ENCODE results near the gene AKAP11.

The AKAP11 gene

DNA sequence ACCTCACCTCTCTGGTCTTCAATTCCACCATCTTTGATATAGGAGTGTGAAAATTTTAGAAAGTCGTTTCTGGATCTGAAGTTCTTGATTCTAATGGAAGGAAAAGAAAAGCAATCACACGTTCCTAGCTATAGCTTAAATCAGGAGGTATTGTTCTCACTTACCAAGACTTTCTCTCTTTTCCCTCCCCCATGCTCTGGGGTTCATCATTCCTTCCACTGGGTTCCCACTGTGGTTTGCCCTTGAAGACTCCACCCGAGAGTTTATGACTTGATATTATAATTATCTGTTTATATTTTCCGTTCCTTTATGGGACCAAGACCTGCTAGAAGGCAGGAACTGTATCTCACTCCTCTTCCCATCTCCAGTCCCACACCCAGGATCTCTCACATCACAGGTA, 76.6 kb downstream of the AKAP11 start:
- no peak for DNase-seq

- DNase-seq: no peak
Observed at GRCh38 chr13:42350141-42350540, 78.2 kb downstream of the AKAP11 start.

DNA sequence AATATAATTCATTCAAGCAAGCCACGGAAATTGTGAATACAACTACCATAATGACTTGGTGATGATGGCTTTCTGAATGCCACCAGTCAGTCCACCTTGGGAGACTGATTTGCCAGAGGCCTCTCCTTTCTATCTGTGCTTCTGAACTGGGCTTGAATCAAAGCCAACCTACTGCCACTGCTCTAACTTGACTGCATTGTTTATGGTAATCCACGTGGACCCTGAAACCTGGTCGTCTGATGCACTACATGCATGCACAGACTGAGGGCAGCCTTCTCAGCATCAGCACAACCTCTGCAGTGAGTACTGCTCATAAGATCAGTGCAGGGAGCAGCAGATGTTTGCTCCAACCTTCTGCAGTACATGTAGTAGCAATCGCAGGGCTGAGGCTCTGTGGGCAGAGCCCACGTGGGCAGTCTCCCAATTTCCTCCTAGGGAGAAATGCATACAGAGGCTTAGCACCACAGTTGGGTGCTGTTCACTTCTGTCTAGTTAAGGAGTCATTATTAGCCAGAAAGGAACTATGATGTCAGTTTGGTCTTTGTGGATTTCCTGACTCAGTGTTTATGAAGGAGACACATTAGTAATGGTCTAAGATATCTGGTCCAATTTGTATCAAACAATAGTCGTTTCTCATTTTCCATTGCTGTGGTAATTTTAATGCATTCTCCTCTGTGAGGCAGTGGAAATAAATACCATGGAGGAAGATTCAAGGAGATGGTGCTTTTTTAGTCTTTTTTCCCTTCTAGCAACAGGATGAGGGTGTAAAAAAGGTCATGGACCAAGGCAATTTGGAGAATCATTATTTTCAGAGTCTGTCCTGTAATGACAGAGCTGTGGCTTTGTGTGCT, 82.5 kb downstream of the AKAP11 start:
- DNase-seq: no peak

DNA sequence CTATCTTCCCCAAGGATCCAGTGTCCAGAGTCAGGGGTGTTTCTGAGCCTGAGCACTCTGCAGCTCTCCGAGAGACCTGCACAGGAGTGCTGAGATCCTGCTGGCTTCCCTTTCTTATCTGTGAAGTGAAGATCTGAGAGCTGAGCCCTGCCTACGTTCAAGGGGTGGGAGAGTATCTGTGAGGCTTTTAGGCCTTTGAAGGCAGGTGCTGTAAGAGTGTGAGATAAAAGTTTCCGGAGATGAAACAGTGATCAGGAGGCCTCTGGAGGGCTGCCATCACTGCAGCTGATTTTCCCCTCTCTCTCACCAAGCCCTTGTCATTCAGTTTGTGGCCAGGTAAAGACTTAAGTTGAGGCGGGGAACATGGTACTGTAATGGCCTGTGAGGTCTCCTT, 83.1 kb downstream of the AKAP11 start:
- DNase-seq: no peak

- DNase-seq: no peak
Observed at GRCh38 chr13:42355491-42356183, 83.7 kb downstream of the AKAP11 start.

DNA sequence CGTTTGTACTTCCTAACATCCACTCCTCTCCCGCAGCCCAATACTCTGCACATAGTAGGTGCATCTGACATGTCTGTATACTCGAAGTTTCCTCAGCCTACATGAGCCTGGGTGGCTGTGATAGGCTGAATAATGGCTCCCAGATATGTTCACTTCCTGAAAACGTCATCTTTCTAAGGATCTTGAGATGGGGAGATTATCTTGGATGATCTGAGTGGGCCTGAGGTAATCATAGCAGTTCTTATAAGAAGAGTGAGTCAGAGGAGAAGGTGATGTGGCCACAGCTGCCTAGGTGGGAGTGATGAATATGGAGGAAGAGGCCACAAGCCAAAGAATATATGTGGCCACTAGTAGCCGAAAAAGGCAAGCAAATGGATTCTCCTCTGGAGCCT, 84.2 kb downstream of the AKAP11 start:
- no peak for DNase-seq

DNA sequence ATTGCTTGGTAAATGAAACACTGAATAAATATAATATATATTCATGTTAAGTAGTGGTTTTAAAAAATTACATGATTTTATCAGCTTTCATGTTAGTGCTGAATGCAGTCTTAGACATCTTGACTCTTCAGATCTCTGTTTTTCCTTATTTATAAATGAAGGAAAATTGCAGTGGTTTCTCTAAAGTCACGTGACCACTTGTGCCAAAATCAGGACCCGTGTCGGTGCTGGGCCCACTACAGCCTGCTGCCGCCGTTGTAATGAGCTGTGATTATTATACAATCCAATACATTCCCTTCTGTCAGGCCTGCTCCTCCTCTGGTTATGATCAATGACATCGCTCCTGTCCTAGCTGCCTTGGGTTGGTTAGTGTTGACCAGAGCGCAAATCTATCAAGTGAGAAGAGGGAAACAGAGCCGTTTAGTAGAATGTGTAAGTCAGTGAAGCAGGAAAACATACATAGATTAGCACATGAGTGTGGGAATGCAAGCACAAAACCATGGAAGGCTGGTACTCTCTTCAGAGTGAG, 88.2 kb downstream of the AKAP11 start:
- no peak for DNase-seq

DNA sequence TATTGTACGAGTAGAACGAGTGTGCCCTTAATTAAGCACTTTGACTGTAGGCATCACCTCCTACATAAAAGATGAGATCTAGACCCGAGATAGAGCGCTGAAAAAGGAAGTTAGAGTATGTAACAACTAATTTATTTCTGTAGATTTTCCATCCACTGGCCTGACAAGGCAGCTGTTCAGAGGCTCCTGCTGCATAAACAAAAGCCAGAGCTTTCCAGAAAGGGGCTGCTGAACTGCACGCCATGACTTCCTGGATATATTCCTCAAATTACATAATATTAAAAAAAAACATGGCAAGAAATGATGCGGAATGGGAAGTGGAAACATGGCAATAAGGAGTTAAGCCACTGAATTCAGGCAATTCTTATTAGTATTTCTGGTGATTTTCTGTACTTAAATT, 89.7 kb downstream of the AKAP11 start:
- no peak for DNase-seq

- DNase-seq: no peak
Observed at GRCh38 chr13:42363941-42364612, 92.1 kb downstream of the AKAP11 start.

DNA sequence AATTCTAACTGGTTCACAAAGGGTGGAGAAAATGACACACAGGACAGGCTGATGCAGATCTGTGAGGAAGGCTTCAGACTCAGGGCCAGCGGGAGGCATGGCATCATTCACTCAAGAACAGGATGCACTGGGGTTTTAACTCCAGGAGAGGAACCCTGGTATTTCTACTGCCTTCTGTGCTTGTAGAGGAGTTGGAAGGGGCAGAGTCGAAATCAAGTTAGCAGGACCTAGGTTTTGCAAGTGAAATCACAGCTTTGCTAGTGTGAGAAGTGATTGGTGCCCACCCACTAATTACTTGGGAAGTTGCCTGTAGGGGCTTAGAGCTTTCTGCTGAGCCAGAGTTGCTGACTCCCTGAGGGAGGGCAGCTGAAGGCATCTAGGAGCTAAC, 92.7 kb downstream of the AKAP11 start:
- DNase-seq: no peak

- no peak for DNase-seq
Observed at GRCh38 chr13:42367831-42368230, 95.9 kb downstream of the AKAP11 start.

DNA sequence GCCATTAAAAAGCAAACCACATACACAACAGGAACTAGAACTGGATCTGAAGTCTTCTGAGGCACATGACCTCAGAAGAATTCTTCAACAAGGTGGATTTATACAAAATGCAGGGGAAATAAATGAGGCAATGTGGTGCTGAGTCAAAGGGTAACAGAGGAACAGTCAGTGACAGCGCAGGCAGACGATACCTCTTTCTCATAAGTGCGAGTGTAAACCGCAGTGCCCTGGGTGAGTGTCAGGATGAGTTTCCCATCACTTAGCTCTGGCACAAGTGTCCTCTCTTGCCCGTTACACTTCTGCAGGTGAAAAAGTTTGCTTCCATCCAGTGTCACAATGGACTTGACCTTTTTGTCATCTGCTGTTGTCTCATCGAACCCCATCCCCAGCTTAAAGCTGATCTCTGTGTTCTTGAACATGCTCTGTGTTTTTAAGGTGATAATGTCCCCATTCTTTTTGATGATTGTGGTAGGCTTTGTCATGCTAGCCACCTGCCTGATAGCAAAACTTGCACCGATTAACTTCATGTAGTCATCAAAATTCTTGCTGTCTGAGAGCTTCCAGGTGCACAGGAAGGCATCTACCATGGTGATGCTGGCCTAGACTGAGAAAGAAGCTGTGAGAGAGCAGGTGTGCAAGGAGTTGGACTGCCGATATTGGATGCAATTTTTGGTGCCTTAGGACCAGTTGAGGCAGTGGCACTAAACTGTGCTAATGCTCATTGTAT, 97.3 kb downstream of the AKAP11 start:
- no peak for DNase-seq

DNA sequence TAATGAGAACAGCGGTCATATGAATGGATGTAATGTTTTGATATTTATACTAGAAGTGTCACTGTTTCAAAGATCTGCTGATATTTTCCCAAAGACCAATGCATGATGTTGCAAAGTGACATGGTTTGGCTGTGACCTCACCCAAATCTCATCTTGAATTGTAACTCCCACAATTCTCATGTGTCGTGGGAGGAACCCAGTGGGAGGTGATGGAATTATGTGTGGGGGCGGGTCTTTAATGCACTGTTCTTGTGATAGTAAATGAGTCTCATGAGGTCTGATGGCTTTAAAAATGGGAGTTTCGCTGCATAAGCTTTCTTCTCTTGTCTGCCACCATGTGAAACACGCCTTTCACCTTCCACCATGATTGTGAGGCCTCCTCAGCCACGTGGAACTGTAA, 98.3 kb downstream of the AKAP11 start:
- DNase-seq: no peak
